T47D (cell line): ENCODE measurements around the gene SHROOM3.
"Not testable (repeated sequence)": the region's sequence is repeated elsewhere in the genome, so short reads cannot be mapped to it uniquely, and the experiment has no call there.

Source experiments
- DNase-seq, 2 experiments: peaks; one replicate each; pipeline versions ENCODE4 v3.0.0 to v3.0.0-alpha.2; 2011 to 2012; ENCODE audit warnings: low read depth in 1 of 2, low spot score in 1 of 2
- JUND ChIP-seq: IDR thresholded peaks from 2 replicates; pipeline ENCODE4 v1.6.1; 2012; ENCODE audit warnings: low read depth
- in situ Hi-C: cut with HindIII; loops from 2 replicates; pipeline ENCODE4 v1.10.0; 2016; ENCODE audit warnings: low sequenced_read_pairs, low pct_unique_long_range_greater_than_20kb

SHROOM3 gene

GRCh38 chr4:76591992-76592391 is 157.0 kb downstream of the SHROOM3 start:
- no peak for TF ChIP-seq JUND
- in situ Hi-C loops: no loop called here
- no peak for DNase-seq

GRCh38 chr4:76592460-76592859 is 157.4 kb downstream of the SHROOM3 start:
- no peak for TF ChIP-seq JUND
- in situ Hi-C loops: no loop called here
- DNase-seq: no peak

GRCh38 chr4:76594173-76594572 is 159.1 kb downstream of the SHROOM3 start:
- TF ChIP-seq JUND: no peak
- in situ Hi-C loops: no loop called here
- no peak for DNase-seq

- TF ChIP-seq JUND: no peak
- in situ Hi-C loops: no loop called here
- no peak for DNase-seq
These were observed 160.4 kb downstream of the SHROOM3 start for GRCh38 chr4:76595435-76595834.

GRCh38 chr4:76596713-76597112 is 161.7 kb downstream of the SHROOM3 start:
- in situ Hi-C loops: no loop called here
- no peak for TF ChIP-seq JUND
- no peak for DNase-seq

- TF ChIP-seq JUND: no peak
- in situ Hi-C loops: no loop called here
- DNase-seq: no peak
These were observed 162.5 kb downstream of the SHROOM3 start for GRCh38 chr4:76597423-76597979.

- in situ Hi-C loops: no loop called here
- TF ChIP-seq JUND: no peak
- no peak for DNase-seq
These were observed 165.4 kb downstream of the SHROOM3 start for GRCh38 chr4:76600447-76600846.

- DNase-seq: no peak
- in situ Hi-C loops: no loop called here
- TF ChIP-seq JUND: no peak
These were observed 166.8 kb downstream of the SHROOM3 start for GRCh38 chr4:76601791-76602190.

- no peak for DNase-seq
- no peak for TF ChIP-seq JUND
- in situ Hi-C loops: no loop called here
These were observed 170.1 kb downstream of the SHROOM3 start for GRCh38 chr4:76605099-76605563.

GRCh38 chr4:76606645-76607265 is 171.7 kb downstream of the SHROOM3 start:
- TF ChIP-seq JUND: no peak
- in situ Hi-C loops: no loop called here
- DNase-seq: no peak

GRCh38 chr4:76607266-76607799 is 172.3 kb downstream of the SHROOM3 start:
- DNase-seq: peak in 1 of 2 experiments; percentile 25
- no peak for TF ChIP-seq JUND

GRCh38 chr4:76607846-76608245 is 172.8 kb downstream of the SHROOM3 start:
- no peak for DNase-seq
- TF ChIP-seq JUND: no peak
- in situ Hi-C loops: no loop called here

More at GRCh38 chr4:76607266-76607799, 172.3 kb downstream of the SHROOM3 start:
- in situ Hi-C loops: no loop called here

GRCh38 chr4:76608549-76608948 is 173.5 kb downstream of the SHROOM3 start:
- in situ Hi-C loops: not testable (repeated sequence)

More at GRCh38 chr4:76608549-76608948, 173.5 kb downstream of the SHROOM3 start:
- not testable (repeated sequence) for DNase-seq
